T-helper 22 cell (primary cell): ENCODE measurements around the gene SLC25A12.
"Not testable (repeated sequence)": the region's sequence is repeated elsewhere in the genome, so short reads cannot be mapped to it uniquely, and the experiment has no call there.

Experiments used
- DNase-seq: peaks from one replicate; pipeline ENCODE4 v3.0.0-alpha.2; 2020; ENCODE audit warnings: low read depth

Gene SLC25A12

GRCh38 chr2:171822525-171823322 is 71.3 kb downstream of the SLC25A12 start:
- DNase-seq, result no peak

GRCh38 chr2:171819453-171819852 is 74.6 kb downstream of the SLC25A12 start:
- no peak for DNase-seq

- DNase-seq, result no peak
Observed at GRCh38 chr2:171814883-171815282, 79.2 kb downstream of the SLC25A12 start.

GRCh38 chr2:171814174-171814573 is 79.9 kb downstream of the SLC25A12 start:
- no peak for DNase-seq

GRCh38 chr2:171813729-171814128 is 80.3 kb downstream of the SLC25A12 start:
- no peak for DNase-seq

- no peak for DNase-seq
Observed at GRCh38 chr2:171813126-171813525, 80.9 kb downstream of the SLC25A12 start.

- DNase-seq, result no peak
Observed at GRCh38 chr2:171811245-171811628, 82.8 kb downstream of the SLC25A12 start.

- no peak for DNase-seq
Observed at GRCh38 chr2:171810422-171811244, 83.4 kb downstream of the SLC25A12 start.

GRCh38 chr2:171808885-171809284 is 85.2 kb downstream of the SLC25A12 start:
- DNase-seq, result not testable (repeated sequence)

- no peak for DNase-seq
Observed at GRCh38 chr2:171807831-171808393, 86.1 kb downstream of the SLC25A12 start.

- DNase-seq, result no peak
Observed at GRCh38 chr2:171807119-171807518, 86.9 kb downstream of the SLC25A12 start.

GRCh38 chr2:171804456-171804855 is 89.6 kb downstream of the SLC25A12 start:
- no peak for DNase-seq

GRCh38 chr2:171803757-171804156 is 90.3 kb downstream of the SLC25A12 start:
- DNase-seq, result no peak

GRCh38 chr2:171800639-171801038 is 93.4 kb downstream of the SLC25A12 start:
- DNase-seq, result no peak

GRCh38 chr2:171798156-171798820 is 95.8 kb downstream of the SLC25A12 start:
- DNase-seq, result no peak

GRCh38 chr2:171794918-171795317 is 99.1 kb downstream of the SLC25A12 start:
- no peak for DNase-seq

- DNase-seq, result no peak
Observed at GRCh38 chr2:171793691-171794678, 100.1 kb downstream of the SLC25A12 start.

- no peak for DNase-seq
Observed at GRCh38 chr2:171792886-171793580, 101.0 kb downstream of the SLC25A12 start.

GRCh38 chr2:171792157-171792556 is 101.9 kb downstream of the SLC25A12 start:
- no peak for DNase-seq

GRCh38 chr2:171791361-171791760 is 102.7 kb downstream of the SLC25A12 start:
- no peak for DNase-seq
